HEK293T (cell line): Measurements from ENCODE around the gene SNX20.

Source experiments
- ARNT ChIP-seq: fragments of 450-650 bp; IDR thresholded peaks from 2 replicates; pipeline ENCODE4 v1.6.1; 2017; ENCODE audit warnings: mild to moderate bottlenecking
- BHLHE40 ChIP-seq: fragments of 450-650 bp; IDR thresholded peaks from 2 replicates; pipeline ENCODE4 v1.6.1; 2016; ENCODE audit warnings: mild to moderate bottlenecking, moderate library complexity, borderline replicate concordance
- CTBP1 ChIP-seq: fragments of 450-650 bp; IDR thresholded peaks from 2 replicates; pipeline ENCODE4 v1.6.1; 2016; ENCODE audit warnings: borderline replicate concordance
- ELF4 ChIP-seq: fragments of 450-650 bp; IDR thresholded peaks from 2 replicates; pipeline ENCODE4 v1.6.1; 2017; ENCODE audit warnings: antibody characterized with exemption
- FOXA1 ChIP-seq: fragments of 450-650 bp; IDR thresholded peaks from 2 replicates; pipeline ENCODE4 v1.6.1; 2016; ENCODE audit warnings: mild to moderate bottlenecking
- FOXM1 ChIP-seq: fragments of 450-650 bp; IDR thresholded peaks from 2 replicates; pipeline ENCODE4 v1.6.1; 2017; ENCODE audit warnings: mild to moderate bottlenecking, borderline replicate concordance
- LEF1 ChIP-seq: fragments of 450-650 bp; IDR thresholded peaks from 2 replicates; pipeline ENCODE4 v1.6.1; 2017; ENCODE audit warnings: mild to moderate bottlenecking, borderline replicate concordance
- NFRKB ChIP-seq: fragments of 450-650 bp; IDR thresholded peaks from 2 replicates; pipeline ENCODE4 v1.6.1; 2016; ENCODE audit warnings: mild to moderate bottlenecking, moderate library complexity
- SP1 ChIP-seq: fragments of 450-650 bp; IDR thresholded peaks from 2 replicates; pipeline ENCODE4 v1.6.1; 2017
- SUZ12 ChIP-seq: fragments of 450-650 bp; IDR thresholded peaks from 2 replicates; pipeline ENCODE4 v1.6.1; 2016; ENCODE audit warnings: mild to moderate bottlenecking
- TARDBP ChIP-seq: fragments of 450-650 bp; IDR thresholded peaks from 2 replicates; pipeline ENCODE4 v1.6.1; 2016
- ZNF384 ChIP-seq: fragments of 450-650 bp; IDR thresholded peaks from 2 replicates; pipeline ENCODE4 v1.6.1; 2016
- TF ChIP-seq, protein P1 (sequence below): fragments of 450-650 bp; IDR thresholded peaks from 2 replicates; pipeline ENCODE4 v1.6.1; 2016

DNA sequence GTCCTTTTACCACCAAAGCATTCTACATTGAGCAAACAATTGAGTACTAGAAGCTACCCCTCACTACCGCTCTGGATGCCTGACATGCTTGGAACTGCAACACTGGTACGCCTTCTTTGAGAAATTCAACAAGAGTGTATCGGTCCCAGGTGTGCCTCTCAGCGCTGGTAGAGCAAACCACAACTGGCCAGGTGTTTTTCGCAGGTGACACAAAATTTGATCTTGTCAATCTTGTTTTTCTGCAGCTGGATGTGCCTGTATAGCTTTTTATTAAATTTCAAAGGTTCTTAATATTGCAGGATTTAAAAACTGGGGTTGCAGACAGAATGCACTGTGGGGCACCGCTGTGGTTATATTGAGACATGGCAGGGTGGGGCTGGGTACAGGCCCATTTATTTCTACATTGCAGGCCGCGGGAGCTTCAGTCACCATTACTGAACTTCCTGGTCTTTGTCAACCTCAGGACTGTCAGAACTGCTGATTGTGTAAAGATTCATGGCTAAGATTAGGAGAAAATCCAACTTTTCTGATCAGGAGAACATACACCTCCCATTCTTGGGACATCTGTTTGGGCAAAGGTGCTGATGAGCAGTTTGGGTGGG lies 4.5 kb upstream of the SNX20 start:
- TF ChIP-seq BHLHE40 (no peak), FOXM1 (no peak), TARDBP (no peak), ELF4 (no peak), ZNF384 (no peak), ARNT (no peak), CTBP1 (no peak), SP1 (no peak), FOXA1 (no peak), SUZ12 (no peak), LEF1 (no peak), NFRKB (no peak)
- TF ChIP-seq, protein P1, sequence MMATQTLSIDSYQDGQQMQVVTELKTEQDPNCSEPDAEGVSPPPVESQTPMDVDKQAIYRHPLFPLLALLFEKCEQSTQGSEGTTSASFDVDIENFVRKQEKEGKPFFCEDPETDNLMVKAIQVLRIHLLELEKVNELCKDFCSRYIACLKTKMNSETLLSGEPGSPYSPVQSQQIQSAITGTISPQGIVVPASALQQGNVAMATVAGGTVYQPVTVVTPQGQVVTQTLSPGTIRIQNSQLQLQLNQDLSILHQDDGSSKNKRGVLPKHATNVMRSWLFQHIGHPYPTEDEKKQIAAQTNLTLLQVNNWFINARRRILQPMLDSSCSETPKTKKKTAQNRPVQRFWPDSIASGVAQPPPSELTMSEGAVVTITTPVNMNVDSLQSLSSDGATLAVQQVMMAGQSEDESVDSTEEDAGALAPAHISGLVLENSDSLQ: no peak
